ENCODE data around the gene UBE2J2. TPM values are rescaled to one million over a fixed set of nuclear protein-coding genes. Genes with fewer than 3 reads are reported as not detected.
A peak's percentile ranks its signal among the peaks of the same experiment; 100 is the strongest.

UBE2J2 gene
- total and polyA plus RNA-seq, 2 of the 13 experiments (the other 11 are each of a cell fraction or from before 2014, with no cell fraction given) = 25.4 to 29.4 TPM

DNA sequence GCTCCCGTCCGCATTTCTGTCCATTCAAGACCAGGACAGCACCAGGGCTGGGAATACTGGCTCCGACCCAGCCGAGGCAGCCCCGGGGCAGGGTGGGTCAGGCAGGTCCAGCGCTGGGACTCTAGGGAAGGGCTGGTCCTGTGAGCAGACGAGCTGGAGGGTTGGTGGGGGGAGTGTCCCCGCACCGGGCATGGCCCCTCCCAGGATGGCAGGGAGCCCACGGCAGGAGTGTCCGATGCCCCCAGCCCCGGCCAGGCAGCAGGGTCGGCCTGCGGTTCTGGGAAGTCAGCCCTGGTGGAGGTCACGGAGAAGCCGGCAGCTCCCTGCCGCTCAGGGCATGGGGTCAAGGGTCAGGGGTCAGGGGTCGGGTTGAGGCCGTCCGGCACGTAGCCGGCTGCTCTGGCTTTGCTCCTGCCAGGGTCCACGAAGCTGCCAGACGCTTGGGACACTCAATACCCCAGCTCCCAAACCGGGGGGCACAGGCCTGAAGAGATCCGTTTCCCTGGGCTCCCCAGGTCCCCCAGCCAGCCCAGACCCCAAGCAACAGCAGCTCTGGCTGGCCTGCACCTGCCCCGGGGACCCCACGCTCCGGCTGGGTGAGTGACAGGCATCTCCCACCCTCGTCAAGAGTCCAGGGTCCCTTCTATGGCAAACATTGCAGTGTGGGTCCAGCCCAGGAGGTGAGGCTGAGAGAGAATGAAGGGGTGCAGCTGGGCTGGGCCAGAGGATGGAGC, 33.9 kb downstream of the UBE2J2 start (continued):
- TF ChIP-seq ELF3 (CRISPR knock-in tag; IDR thresholded peaks at IDR 0.05) = no peak; the same call in 1 of the 2 replicates
- TF ChIP-seq ZNF644 (CRISPR knock-in tag; IDR thresholded peaks at IDR 0.05; ENCODE audit: low read depth) = no peak
- TF ChIP-seq, protein P1, sequence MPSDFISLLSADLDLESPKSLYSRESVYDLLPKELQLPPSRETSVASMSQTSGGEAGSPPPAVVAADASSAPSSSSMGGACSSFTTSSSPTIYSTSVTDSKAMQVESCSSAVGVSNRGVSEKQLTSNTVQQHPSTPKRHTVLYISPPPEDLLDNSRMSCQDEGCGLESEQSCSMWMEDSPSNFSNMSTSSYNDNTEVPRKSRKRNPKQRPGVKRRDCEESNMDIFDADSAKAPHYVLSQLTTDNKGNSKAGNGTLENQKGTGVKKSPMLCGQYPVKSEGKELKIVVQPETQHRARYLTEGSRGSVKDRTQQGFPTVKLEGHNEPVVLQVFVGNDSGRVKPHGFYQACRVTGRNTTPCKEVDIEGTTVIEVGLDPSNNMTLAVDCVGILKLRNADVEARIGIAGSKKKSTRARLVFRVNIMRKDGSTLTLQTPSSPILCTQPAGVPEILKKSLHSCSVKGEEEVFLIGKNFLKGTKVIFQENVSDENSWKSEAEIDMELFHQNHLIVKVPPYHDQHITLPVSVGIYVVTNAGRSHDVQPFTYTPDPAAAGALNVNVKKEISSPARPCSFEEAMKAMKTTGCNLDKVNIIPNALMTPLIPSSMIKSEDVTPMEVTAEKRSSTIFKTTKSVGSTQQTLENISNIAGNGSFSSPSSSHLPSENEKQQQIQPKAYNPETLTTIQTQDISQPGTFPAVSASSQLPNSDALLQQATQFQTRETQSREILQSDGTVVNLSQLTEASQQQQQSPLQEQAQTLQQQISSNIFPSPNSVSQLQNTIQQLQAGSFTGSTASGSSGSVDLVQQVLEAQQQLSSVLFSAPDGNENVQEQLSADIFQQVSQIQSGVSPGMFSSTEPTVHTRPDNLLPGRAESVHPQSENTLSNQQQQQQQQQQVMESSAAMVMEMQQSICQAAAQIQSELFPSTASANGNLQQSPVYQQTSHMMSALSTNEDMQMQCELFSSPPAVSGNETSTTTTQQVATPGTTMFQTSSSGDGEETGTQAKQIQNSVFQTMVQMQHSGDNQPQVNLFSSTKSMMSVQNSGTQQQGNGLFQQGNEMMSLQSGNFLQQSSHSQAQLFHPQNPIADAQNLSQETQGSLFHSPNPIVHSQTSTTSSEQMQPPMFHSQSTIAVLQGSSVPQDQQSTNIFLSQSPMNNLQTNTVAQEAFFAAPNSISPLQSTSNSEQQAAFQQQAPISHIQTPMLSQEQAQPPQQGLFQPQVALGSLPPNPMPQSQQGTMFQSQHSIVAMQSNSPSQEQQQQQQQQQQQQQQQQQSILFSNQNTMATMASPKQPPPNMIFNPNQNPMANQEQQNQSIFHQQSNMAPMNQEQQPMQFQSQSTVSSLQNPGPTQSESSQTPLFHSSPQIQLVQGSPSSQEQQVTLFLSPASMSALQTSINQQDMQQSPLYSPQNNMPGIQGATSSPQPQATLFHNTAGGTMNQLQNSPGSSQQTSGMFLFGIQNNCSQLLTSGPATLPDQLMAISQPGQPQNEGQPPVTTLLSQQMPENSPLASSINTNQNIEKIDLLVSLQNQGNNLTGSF (CRISPR knock-in tag; IDR thresholded peaks at IDR 0.05) = no peak
- TF ChIP-seq ZNF124 (CRISPR knock-in tag; IDR thresholded peaks at IDR 0.05) = no peak
- no peak for TF ChIP-seq ZNF138 (CRISPR knock-in tag; IDR thresholded peaks at IDR 0.05; ENCODE audit: low read depth)
- TF ChIP-seq ZNF720 (CRISPR knock-in tag; IDR thresholded peaks at IDR 0.05) = no peak
- no peak for TF ChIP-seq ZNF235 (CRISPR knock-in tag; IDR thresholded peaks at IDR 0.05; ENCODE audit: borderline replicate concordance)
- TF ChIP-seq ESRRA (CRISPR knock-in tag; IDR thresholded peaks at IDR 0.05; ENCODE audit: low read depth) = peak; percentile 78
- TF ChIP-seq HDAC2 (CRISPR knock-in tag; IDR thresholded peaks at IDR 0.05) = no peak
- no peak for TF ChIP-seq JUN (CRISPR knock-in tag; IDR thresholded peaks at IDR 0.05)
- TF ChIP-seq DMAP1 (CRISPR knock-in tag; IDR thresholded peaks at IDR 0.05) = 0 out of 2 replicates have a peak, but pooled peaks have one; percentile 20
- no peak for TF ChIP-seq TOPORS (CRISPR knock-in tag; IDR thresholded peaks at IDR 0.05)
- TF ChIP-seq HINFP (CRISPR knock-in tag; IDR thresholded peaks at IDR 0.05; ENCODE audit: low read depth) = no peak; the same call in 1 of the 2 replicates
- TF ChIP-seq, protein P2, sequence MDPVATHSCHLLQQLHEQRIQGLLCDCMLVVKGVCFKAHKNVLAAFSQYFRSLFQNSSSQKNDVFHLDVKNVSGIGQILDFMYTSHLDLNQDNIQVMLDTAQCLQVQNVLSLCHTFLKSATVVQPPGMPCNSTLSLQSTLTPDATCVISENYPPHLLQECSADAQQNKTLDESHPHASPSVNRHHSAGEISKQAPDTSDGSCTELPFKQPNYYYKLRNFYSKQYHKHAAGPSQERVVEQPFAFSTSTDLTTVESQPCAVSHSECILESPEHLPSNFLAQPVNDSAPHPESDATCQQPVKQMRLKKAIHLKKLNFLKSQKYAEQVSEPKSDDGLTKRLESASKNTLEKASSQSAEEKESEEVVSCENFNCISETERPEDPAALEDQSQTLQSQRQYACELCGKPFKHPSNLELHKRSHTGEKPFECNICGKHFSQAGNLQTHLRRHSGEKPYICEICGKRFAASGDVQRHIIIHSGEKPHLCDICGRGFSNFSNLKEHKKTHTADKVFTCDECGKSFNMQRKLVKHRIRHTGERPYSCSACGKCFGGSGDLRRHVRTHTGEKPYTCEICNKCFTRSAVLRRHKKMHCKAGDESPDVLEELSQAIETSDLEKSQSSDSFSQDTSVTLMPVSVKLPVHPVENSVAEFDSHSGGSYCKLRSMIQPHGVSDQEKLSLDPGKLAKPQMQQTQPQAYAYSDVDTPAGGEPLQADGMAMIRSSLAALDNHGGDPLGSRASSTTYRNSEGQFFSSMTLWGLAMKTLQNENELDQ (CRISPR knock-in tag; IDR thresholded peaks at IDR 0.05; ENCODE audit: borderline replicate concordance) = no peak
- TF ChIP-seq ZNF816 (CRISPR knock-in tag; IDR thresholded peaks at IDR 0.05; ENCODE audit: borderline replicate concordance) = no peak; the same call in 1 of the 2 replicates
- no peak for TF ChIP-seq GATA4 (IDR thresholded peaks at IDR 0.05; ENCODE audit: borderline replicate concordance, low read depth)
- TF ChIP-seq RELA (CRISPR knock-in tag; IDR thresholded peaks at IDR 0.05) = no peak
- TF ChIP-seq MLX (CRISPR knock-in tag; IDR thresholded peaks at IDR 0.05) = no peak
- 0 out of 2 replicates have a peak, but pooled peaks have one; percentile 19 for TF ChIP-seq ZBTB2 (CRISPR knock-in tag; IDR thresholded peaks at IDR 0.05; ENCODE audit: low read depth)

Data from HepG2 (cell line).